ENCODE measurements around the gene SPATA3. TPM values are rescaled to one million over a fixed set of nuclear protein-coding genes. Genes with fewer than 3 reads are reported as not detected.

SPATA3 gene
- total and polyA plus RNA-seq, 4 donors, result not detected

DNA sequence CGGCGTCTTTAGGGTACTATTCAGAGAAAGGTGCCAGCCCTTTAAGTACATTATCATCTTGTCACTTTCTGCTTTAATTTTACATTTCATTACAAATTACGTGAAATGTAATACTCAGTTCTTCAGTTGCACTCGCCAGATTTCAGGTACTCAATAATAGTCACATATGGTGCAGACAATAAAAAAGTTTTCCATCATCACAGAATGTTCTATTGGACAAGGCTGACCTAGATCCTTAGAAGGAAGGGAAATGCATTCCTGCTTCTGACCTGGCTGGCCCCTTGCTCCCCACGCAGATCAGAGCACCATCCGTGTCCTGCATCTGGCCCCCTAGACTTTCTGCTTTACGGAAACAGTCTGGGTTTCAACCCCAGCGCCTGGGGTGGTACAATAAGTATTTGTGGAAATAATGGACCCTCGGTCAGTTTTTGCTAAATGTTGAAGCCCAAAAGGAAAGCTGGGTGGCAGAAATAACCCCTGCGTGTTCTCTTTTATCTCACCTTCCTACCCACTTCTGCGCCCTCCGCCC is 40.7 kb downstream of the SPATA3 start:
- Histone ChIP-seq H3K27ac (ENCODE audit: low read depth in 1 of 2, low read length in 2 of 2) (peak overlapping the region in 1 of 2 donors; percentile 2), H3K9ac (ENCODE audit: low read depth in 1 of 2, low read length in 2 of 2) (no peak overlapping the region), H3K27me3 (ENCODE audit: control insufficient read depth in 4 of 4, insufficient read depth in 4 of 4, low read length in 3 of 4) (no peaks in the 10 kb centered on the region), H3K9me3 (ENCODE audit: control insufficient read depth in 4 of 4, low read length in 3 of 4) (no peaks in the 10 kb centered on the region), H3K4me1 (ENCODE audit: control insufficient read depth in 4 of 4, insufficient read depth in 4 of 4, low read length in 3 of 4) (peaks cover 8 to 60% (median 55%) of the 10 kb centered on the region in 4 donors), H3K4me3 (ENCODE audit: low read depth in 1 of 3, low read length in 3 of 3) (peak overlapping the region in 1 of 3 donors; percentile 90), H3K36me3 (ENCODE audit: control insufficient read depth in 4 of 4, insufficient read depth in 3 of 4, low read depth in 1 of 4, low read length in 3 of 4) (peaks cover 0 to under 1% (median 0%) of the 10 kb centered on the region in 4 donors)
- TF ChIP-seq RXRA (IDR thresholded peaks at IDR 0.05) (no peak), YY1 (IDR thresholded peaks at IDR 0.05) (peak; percentile 12)
- DNase-seq (ENCODE audit: low spot score), result no peak
- WGBS, result 67% methylated on average over 12 of the region's 12 CpGs

DNA sequence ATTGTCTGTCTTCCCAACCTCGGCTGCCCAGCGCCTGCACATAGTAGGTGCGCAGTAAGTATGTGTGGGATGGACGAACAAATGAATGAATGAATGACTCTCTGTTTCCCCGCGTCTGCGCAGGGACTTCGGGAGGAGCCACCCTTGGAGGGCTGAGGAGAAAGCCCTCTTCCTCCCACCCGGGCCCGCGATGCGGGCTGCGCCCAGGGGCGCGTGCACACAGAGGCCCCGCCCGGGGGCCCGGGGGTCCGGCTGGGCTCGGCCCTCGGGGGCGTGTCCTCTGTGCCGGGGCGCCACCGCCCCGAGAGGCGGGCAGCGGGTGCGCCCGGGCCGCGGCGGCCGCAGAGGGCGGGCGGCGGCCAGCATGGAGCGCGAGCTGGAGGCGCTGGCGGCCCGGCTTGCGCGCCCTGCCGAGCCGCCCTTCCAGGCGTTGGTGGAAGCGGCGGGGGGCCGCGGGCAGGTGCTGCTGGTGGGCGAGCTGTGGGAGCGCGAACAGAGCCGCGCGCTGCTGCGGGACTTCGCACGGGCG is 41.3 kb downstream of the SPATA3 start, which contains the start of gene C2orf72:
Gene C2orf72 (plus strand): TSS at position 322 of the 529 bp plus-strand sequence. CDS start 43 bp downstream, at position 365.
- peak within 1 kb of the TSS in 1 of 2 donors; percentile 91 for H3K9ac ChIP-seq (ENCODE audit: low read depth in 1 of 2, low read length in 2 of 2)

More for the DNA sequence above, 41.3 kb downstream of the SPATA3 start, which contains the start of gene C2orf72:
- Histone ChIP-seq H3K4me1 (ENCODE audit: control insufficient read depth in 4 of 4, insufficient read depth in 4 of 4, low read length in 3 of 4) (peaks cover 8 to 66% (median 58%) of the 10 kb centered on the region in 4 donors), H3K9me3 (ENCODE audit: control insufficient read depth in 4 of 4, low read length in 3 of 4) (no peaks in the 10 kb centered on the region), H3K4me3 (ENCODE audit: low read depth in 1 of 3, low read length in 3 of 3) (peak within 1 kb of the TSS; percentile 69 to 95 (median 90)), H3K27ac (ENCODE audit: low read depth in 1 of 2, low read length in 2 of 2) (peak within 1 kb of the TSS; percentile 85), H3K36me3 (ENCODE audit: control insufficient read depth in 4 of 4, insufficient read depth in 3 of 4, low read depth in 1 of 4, low read length in 3 of 4) (peaks cover 0 to 7% (median 3%) of the 10 kb centered on the region in 4 donors), H3K27me3 (ENCODE audit: control insufficient read depth in 4 of 4, insufficient read depth in 4 of 4, low read length in 3 of 4) (no peaks in the 10 kb centered on the region)
- under 1% methylated on average over 61 of the region's 61 CpGs for WGBS
- DNase-seq (ENCODE audit: low spot score), result peak; percentile 55
- TF ChIP-seq EGR1 (IDR thresholded peaks at IDR 0.05; ENCODE audit: low read depth in 2 of 2), result no peak
- TF ChIP-seq, protein P1, sequence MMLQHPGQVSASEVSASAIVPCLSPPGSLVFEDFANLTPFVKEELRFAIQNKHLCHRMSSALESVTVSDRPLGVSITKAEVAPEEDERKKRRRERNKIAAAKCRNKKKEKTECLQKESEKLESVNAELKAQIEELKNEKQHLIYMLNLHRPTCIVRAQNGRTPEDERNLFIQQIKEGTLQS (IDR thresholded peaks at IDR 0.05), result no peak
- TF ChIP-seq TAF1 (conservative IDR thresholded peaks at IDR 0.05), result no peak
- TF ChIP-seq, protein P2, sequence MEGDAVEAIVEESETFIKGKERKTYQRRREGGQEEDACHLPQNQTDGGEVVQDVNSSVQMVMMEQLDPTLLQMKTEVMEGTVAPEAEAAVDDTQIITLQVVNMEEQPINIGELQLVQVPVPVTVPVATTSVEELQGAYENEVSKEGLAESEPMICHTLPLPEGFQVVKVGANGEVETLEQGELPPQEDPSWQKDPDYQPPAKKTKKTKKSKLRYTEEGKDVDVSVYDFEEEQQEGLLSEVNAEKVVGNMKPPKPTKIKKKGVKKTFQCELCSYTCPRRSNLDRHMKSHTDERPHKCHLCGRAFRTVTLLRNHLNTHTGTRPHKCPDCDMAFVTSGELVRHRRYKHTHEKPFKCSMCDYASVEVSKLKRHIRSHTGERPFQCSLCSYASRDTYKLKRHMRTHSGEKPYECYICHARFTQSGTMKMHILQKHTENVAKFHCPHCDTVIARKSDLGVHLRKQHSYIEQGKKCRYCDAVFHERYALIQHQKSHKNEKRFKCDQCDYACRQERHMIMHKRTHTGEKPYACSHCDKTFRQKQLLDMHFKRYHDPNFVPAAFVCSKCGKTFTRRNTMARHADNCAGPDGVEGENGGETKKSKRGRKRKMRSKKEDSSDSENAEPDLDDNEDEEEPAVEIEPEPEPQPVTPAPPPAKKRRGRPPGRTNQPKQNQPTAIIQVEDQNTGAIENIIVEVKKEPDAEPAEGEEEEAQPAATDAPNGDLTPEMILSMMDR (IDR thresholded peaks at IDR 0.05; ENCODE audit: low read depth, low read length, missing input control), result no peak
- no peak for TF ChIP-seq HNF4G (IDR thresholded peaks at IDR 0.05)
- TF ChIP-seq FOXA2 (IDR thresholded peaks at IDR 0.05), result no peak
- no peak for TF ChIP-seq HNF4A (conservative IDR thresholded peaks at IDR 0.05)
- TF ChIP-seq, protein P3, sequence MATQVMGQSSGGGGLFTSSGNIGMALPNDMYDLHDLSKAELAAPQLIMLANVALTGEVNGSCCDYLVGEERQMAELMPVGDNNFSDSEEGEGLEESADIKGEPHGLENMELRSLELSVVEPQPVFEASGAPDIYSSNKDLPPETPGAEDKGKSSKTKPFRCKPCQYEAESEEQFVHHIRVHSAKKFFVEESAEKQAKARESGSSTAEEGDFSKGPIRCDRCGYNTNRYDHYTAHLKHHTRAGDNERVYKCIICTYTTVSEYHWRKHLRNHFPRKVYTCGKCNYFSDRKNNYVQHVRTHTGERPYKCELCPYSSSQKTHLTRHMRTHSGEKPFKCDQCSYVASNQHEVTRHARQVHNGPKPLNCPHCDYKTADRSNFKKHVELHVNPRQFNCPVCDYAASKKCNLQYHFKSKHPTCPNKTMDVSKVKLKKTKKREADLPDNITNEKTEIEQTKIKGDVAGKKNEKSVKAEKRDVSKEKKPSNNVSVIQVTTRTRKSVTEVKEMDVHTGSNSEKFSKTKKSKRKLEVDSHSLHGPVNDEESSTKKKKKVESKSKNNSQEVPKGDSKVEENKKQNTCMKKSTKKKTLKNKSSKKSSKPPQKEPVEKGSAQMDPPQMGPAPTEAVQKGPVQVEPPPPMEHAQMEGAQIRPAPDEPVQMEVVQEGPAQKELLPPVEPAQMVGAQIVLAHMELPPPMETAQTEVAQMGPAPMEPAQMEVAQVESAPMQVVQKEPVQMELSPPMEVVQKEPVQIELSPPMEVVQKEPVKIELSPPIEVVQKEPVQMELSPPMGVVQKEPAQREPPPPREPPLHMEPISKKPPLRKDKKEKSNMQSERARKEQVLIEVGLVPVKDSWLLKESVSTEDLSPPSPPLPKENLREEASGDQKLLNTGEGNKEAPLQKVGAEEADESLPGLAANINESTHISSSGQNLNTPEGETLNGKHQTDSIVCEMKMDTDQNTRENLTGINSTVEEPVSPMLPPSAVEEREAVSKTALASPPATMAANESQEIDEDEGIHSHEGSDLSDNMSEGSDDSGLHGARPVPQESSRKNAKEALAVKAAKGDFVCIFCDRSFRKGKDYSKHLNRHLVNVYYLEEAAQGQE (IDR thresholded peaks at IDR 0.05), result no peak

All from liver (tissue), 9 donors.